ENCODE measurements around the gene IFNW1. TPM values are rescaled to one million over a fixed set of nuclear protein-coding genes. Genes with fewer than 3 reads are reported as not detected.
A peak's percentile ranks its signal among the peaks of the same experiment; 100 is the strongest.

IFNW1 gene
- total RNA-seq, 6 donors from 2014 or later, result not detected

DNA sequence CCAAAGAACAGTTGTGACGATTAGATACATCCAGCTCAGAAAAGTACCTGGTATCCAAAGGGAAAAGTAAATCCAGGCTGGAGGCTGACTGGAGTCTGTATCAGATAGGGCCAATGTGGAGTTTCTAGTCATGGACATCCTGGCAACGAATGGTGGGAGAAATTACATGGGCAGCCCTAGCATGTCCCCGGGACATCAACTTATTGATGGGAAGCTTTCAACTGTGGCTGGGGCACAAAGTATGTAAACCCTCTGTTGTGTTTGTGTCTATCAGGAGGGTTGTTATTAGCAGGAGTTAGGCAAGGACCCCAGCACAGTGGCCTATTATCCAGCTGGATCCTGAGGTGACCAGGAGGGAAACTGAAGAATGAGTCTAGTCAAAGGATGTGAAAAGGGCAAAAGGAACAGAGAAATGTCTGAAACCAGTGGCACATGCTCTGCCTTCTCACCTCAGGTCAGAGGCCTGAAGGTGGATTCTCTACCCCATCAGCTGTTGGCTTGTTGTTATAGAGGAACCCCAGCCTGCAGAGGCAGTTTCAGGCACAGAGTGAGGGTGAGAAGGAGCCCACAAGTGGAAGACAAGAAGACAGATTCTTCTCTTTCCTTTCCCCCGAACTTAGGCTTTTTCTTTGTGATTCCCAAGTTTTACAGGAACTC is 19.9 kb downstream of the IFNW1 start:
- Histone ChIP-seq H3K36me3 (no peaks in the 10 kb centered on the region), H3K27ac (no peak overlapping the region), H3K27me3 (no peaks in the 10 kb centered on the region), H3K4me3 (no peak overlapping the region), H3K4me1 (peaks cover 0 to 13% (median 7%) of the 10 kb centered on the region in 4 donors), H3K9me3 (no peaks in the 10 kb centered on the region)
- 95 to 97% methylated on average over 4 of the region's 4 CpGs for WGBS, 2 donors
- ATAC-seq (ENCODE audit: low FRiP score in 2 of 2), result no peak
- TF ChIP-seq, protein P1, sequence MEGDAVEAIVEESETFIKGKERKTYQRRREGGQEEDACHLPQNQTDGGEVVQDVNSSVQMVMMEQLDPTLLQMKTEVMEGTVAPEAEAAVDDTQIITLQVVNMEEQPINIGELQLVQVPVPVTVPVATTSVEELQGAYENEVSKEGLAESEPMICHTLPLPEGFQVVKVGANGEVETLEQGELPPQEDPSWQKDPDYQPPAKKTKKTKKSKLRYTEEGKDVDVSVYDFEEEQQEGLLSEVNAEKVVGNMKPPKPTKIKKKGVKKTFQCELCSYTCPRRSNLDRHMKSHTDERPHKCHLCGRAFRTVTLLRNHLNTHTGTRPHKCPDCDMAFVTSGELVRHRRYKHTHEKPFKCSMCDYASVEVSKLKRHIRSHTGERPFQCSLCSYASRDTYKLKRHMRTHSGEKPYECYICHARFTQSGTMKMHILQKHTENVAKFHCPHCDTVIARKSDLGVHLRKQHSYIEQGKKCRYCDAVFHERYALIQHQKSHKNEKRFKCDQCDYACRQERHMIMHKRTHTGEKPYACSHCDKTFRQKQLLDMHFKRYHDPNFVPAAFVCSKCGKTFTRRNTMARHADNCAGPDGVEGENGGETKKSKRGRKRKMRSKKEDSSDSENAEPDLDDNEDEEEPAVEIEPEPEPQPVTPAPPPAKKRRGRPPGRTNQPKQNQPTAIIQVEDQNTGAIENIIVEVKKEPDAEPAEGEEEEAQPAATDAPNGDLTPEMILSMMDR (IDR thresholded peaks at IDR 0.05), result no peak
- TF ChIP-seq EP300 (IDR thresholded peaks at IDR 0.05) (no peak), POLR2A (IDR thresholded peaks at IDR 0.05) (no peak), POLR2AphosphoS5 (IDR thresholded peaks at IDR 0.05) (no peak)
- no peak for DNase-seq

- no peaks in the 10 kb centered on the region for H3K9me3 ChIP-seq
- no peak for DNase-seq
- TF ChIP-seq POLR2AphosphoS5 (IDR thresholded peaks at IDR 0.05) (no peak), EP300 (IDR thresholded peaks at IDR 0.05) (no peak), POLR2A (IDR thresholded peaks at IDR 0.05) (no peak)
- TF ChIP-seq, protein P1 (IDR thresholded peaks at IDR 0.05), result no peak
- 68 to 82% methylated on average over 2 of the region's 2 CpGs for WGBS, 2 donors
- no peak overlapping the region for H3K27ac ChIP-seq
- no peaks in the 10 kb centered on the region for H3K27me3 ChIP-seq
- no peaks in the 10 kb centered on the region for H3K36me3 ChIP-seq
- peaks cover 0 to 13% (median 7%) of the 10 kb centered on the region in 4 donors for H3K4me1 ChIP-seq
- no peak for ATAC-seq (ENCODE audit: low FRiP score in 2 of 2)
- H3K4me3 ChIP-seq, result no peak overlapping the region
Observed at GRCh38 chr9:21121079-21121478, 20.6 kb downstream of the IFNW1 start.

GRCh38 chr9:21119093-21119770 is 22.4 kb downstream of the IFNW1 start:
- DNase-seq, result peak in 1 of 2 donors; percentile 28
- Histone ChIP-seq H3K4me1 (peaks cover 0 to 13% (median 7%) of the 10 kb centered on the region in 4 donors), H3K4me3 (no peak overlapping the region), H3K9me3 (no peaks in the 10 kb centered on the region), H3K27ac (no peak overlapping the region), H3K27me3 (no peaks in the 10 kb centered on the region), H3K36me3 (no peaks in the 10 kb centered on the region)
- TF ChIP-seq, protein P1 (IDR thresholded peaks at IDR 0.05), result no peak
- peak in 1 of 2 donors; percentile 19 for TF ChIP-seq POLR2AphosphoS5 (IDR thresholded peaks at IDR 0.05)
- no peak for TF ChIP-seq POLR2A (IDR thresholded peaks at IDR 0.05)
- TF ChIP-seq EP300 (IDR thresholded peaks at IDR 0.05), result no peak
- peak in 1 of 2 donors; percentile 72 for ATAC-seq (ENCODE audit: low FRiP score in 2 of 2)
- 37 to 48% methylated on average over 7 of the region's 7 CpGs for WGBS, 2 donors

- WGBS, 2 donors, result 54 to 68% methylated on average over 2 of the region's 2 CpGs
- H3K27ac ChIP-seq, result no peak overlapping the region
- no peaks in the 10 kb centered on the region for H3K36me3 ChIP-seq
- peaks cover 0 to 9% (median 6%) of the 10 kb centered on the region in 4 donors for H3K4me1 ChIP-seq
- no peaks in the 10 kb centered on the region for H3K9me3 ChIP-seq
- no peak for ATAC-seq (ENCODE audit: low FRiP score in 2 of 2)
- H3K4me3 ChIP-seq, result no peak overlapping the region
- H3K27me3 ChIP-seq, result no peaks in the 10 kb centered on the region
- TF ChIP-seq POLR2A (IDR thresholded peaks at IDR 0.05) (no peak), EP300 (IDR thresholded peaks at IDR 0.05) (no peak), POLR2AphosphoS5 (IDR thresholded peaks at IDR 0.05) (no peak)
- TF ChIP-seq, protein P1 (IDR thresholded peaks at IDR 0.05), result no peak
- DNase-seq, result no peak
Observed at GRCh38 chr9:21114311-21114710, 27.3 kb downstream of the IFNW1 start.

Data from upper lobe of left lung (tissue), 6 donors.